ENCODE data around the gene ZFYVE28. TPM values are rescaled to one million over a fixed set of nuclear protein-coding genes. Genes with fewer than 3 reads are reported as not detected.
"Not testable (repeated sequence)": the region's sequence is repeated elsewhere in the genome, so short reads cannot be mapped to it uniquely, and the experiment has no call there.

The ZFYVE28 gene
- total and polyA plus RNA-seq, 9 donors, result 1.3 to 12.1 (median 8.6) TPM

DNA sequence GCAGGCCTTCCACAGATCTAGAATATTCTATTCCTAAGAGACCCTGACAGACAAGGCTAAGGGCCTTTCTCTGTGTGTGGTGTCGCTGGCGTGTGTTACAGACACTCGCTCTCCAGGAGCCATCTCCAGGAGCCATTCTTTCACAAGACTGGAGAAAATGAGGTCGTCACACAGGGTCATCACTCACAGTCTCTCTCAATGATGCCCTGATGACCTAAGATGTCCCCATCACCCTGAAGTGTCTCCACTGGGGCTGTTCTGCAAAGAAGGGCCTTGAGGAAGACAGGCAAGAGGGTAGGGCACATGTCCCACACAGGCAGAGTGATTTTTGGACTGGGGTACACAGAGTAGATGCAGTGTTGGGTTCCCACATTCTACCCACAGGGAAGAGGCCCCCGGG lies 34.7 kb downstream of the ZFYVE28 start:
- 92 to 94% (median 94%) methylated on average over 5 of the region's 5 CpGs for WGBS, 3 donors

DNA sequence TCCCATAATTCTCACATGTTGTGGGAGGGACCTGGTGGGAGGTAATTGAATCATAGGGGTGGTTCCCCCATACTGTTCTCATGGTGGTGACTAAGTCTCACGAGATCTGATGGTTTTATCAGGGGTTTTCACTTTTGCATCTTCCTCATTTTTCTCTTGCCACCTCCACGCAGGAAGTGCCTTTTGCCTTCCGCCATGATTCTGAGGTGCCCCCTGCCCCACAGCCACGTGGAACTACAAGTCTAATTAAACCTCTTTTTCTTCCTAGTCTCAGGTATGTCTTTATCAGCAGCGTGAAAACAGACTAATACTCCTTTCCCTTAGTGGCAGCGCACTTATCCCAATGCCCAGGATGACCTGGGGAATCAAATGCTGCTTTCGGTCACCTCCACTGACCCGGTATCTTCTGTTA lies 35.2 kb downstream of the ZFYVE28 start:
- H3K4me3 ChIP-seq; H3K9me3 ChIP-seq; intact Hi-C loops (cut with DNase I); DNase-seq; H3K27ac ChIP-seq; H3K4me1 ChIP-seq (ENCODE audit: insufficient read depth); H3K36me3 ChIP-seq; H3K27me3 ChIP-seq: not testable (repeated sequence)
- 90 to 91% (median 90%) methylated on average over 8 of the region's 8 CpGs for WGBS, 3 donors

More for the DNA sequence above, 34.7 kb downstream of the ZFYVE28 start:
- Histone ChIP-seq H3K4me1 (ENCODE audit: insufficient read depth) (no peaks in the 10 kb centered on the region), H3K27me3 (no peaks in the 10 kb centered on the region), H3K4me3 (no peak overlapping the region), H3K9me3 (no peaks in the 10 kb centered on the region), H3K36me3 (no peaks in the 10 kb centered on the region), H3K27ac (no peak overlapping the region)
- no peak for TF ChIP-seq POLR2A (IDR thresholded peaks at IDR 0.05)
- TF ChIP-seq, protein P1, sequence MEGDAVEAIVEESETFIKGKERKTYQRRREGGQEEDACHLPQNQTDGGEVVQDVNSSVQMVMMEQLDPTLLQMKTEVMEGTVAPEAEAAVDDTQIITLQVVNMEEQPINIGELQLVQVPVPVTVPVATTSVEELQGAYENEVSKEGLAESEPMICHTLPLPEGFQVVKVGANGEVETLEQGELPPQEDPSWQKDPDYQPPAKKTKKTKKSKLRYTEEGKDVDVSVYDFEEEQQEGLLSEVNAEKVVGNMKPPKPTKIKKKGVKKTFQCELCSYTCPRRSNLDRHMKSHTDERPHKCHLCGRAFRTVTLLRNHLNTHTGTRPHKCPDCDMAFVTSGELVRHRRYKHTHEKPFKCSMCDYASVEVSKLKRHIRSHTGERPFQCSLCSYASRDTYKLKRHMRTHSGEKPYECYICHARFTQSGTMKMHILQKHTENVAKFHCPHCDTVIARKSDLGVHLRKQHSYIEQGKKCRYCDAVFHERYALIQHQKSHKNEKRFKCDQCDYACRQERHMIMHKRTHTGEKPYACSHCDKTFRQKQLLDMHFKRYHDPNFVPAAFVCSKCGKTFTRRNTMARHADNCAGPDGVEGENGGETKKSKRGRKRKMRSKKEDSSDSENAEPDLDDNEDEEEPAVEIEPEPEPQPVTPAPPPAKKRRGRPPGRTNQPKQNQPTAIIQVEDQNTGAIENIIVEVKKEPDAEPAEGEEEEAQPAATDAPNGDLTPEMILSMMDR (IDR thresholded peaks at IDR 0.05), result no peak
- TF ChIP-seq EP300 (IDR thresholded peaks at IDR 0.05), result no peak
- intact Hi-C loops (cut with DNase I), result no loop called here
- DNase-seq, result no peak

DNA sequence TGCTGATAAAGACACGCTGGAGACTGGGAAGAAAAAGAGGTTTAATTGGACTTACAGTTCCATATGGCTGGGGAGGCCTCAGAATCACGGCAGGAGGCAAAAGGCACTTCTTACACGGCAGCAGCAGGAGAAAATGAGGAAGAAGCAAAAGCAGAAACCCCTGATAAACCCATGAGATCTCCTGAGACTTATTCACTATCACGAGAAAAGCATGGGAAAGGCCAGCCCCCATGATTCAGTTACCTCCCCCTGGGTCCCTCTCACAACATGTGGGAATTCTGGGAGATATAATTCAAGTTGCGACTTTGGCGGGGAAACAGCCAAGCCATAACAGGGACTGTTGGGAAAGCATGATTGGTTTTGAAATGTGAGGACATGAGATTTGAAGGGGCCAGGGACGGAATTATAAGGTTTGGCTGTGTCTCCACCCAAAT lies 35.7 kb downstream of the ZFYVE28 start:
- H3K4me3 ChIP-seq; H3K4me1 ChIP-seq (ENCODE audit: insufficient read depth); H3K27me3 ChIP-seq; intact Hi-C loops (cut with DNase I); H3K36me3 ChIP-seq; H3K27ac ChIP-seq; H3K9me3 ChIP-seq; DNase-seq: not testable (repeated sequence)
- 72 to 78% (median 74%) methylated on average over 7 of the region's 7 CpGs for WGBS, 3 donors

DNA sequence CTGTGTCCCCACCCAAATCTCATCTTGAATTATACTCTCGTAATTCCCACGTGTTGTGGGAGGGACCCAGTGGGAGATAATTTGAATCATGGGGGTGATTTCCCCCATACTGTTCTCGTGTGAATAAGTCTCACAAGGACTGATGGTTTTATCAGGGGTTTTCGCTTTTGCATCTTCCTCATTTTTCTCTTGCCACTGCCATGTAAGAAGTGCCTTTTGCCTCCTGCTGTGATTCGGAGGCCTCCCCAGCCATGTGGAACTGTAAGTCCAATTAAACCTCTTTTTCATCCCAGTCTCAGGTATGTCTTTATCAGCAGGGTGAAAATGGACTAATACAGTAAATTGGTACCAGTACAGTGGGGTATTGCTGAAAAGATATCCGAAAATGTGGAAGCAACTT lies 37.9 kb downstream of the ZFYVE28 start:
- DNase-seq; H3K4me1 ChIP-seq (ENCODE audit: insufficient read depth); H3K27me3 ChIP-seq; intact Hi-C loops (cut with DNase I); H3K36me3 ChIP-seq; H3K9me3 ChIP-seq; H3K4me3 ChIP-seq; H3K27ac ChIP-seq: not testable (repeated sequence)
- 73 to 86% (median 80%) methylated on average over 6 of the region's 6 CpGs for WGBS, 3 donors

DNA sequence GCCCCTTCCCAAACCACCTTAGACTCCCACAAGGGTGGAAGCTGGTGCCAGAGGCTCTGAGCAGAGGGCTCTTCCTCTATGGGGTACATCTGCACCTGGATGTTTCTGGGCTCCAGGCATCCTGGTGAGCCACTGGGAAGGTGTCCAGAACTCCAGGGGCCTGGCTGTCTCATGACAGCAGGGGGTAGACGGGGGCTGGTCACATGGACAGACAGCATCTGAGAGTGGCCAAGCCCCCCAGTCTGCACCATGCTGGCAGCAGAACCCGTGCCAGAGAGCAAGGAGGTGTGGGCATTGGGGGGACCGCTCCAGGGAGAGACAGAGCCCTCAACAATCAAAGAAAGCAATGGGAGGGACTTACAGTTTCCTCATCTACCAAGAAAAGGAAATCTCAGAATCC lies 39.5 kb downstream of the ZFYVE28 start:
- no peak overlapping the region for H3K27ac ChIP-seq
- H3K9me3 ChIP-seq, result no peaks in the 10 kb centered on the region
- no peak for DNase-seq
- H3K36me3 ChIP-seq, result no peaks in the 10 kb centered on the region
- no peaks in the 10 kb centered on the region for H3K4me1 ChIP-seq (ENCODE audit: insufficient read depth)
- no peak overlapping the region for H3K4me3 ChIP-seq
- no peak for TF ChIP-seq EP300 (IDR thresholded peaks at IDR 0.05)
- no peak for TF ChIP-seq POLR2A (IDR thresholded peaks at IDR 0.05)
- TF ChIP-seq, protein P1 (IDR thresholded peaks at IDR 0.05), result no peak
- intact Hi-C loops (cut with DNase I), result no loop called here
- H3K27me3 ChIP-seq, result no peaks in the 10 kb centered on the region
- WGBS, 3 donors, result 54 to 80% (median 64%) methylated on average over 3 of the region's 3 CpGs

DNA sequence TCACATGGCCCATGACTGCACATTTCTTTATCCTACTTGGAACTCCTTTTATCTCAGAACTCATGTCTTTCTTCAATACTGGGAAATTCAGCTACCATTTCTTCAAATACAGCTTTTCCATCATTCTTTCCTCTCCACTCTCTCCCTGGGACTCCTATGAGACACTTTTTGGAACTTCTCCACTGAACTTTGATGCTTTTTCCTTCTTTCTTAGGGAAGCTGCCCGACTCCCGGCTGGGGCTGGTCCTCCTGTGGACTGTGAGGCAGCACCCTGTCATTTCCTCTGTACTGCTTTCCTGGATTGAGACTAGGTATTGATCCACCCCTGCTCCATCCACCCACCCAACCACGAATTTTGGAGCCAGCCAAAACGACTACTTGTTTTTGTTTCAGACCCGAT lies 40.0 kb downstream of the ZFYVE28 start:
- no peak overlapping the region for H3K4me3 ChIP-seq
- no peaks in the 10 kb centered on the region for H3K36me3 ChIP-seq
- H3K4me1 ChIP-seq (ENCODE audit: insufficient read depth), result no peaks in the 10 kb centered on the region
- no peaks in the 10 kb centered on the region for H3K27me3 ChIP-seq
- no peak overlapping the region for H3K27ac ChIP-seq
- intact Hi-C loops (cut with DNase I), result no loop called here
- H3K9me3 ChIP-seq, result no peaks in the 10 kb centered on the region
- DNase-seq, result no peak
- TF ChIP-seq EP300 (IDR thresholded peaks at IDR 0.05) (no peak), POLR2A (IDR thresholded peaks at IDR 0.05) (no peak)
- TF ChIP-seq, protein P1 (IDR thresholded peaks at IDR 0.05), result no peak
- WGBS, 3 donors, result 60 to 74% (median 73%) methylated on average over 5 of the region's 5 CpGs

All from ovary (tissue), 9 donors.